SK-N-SH (cell line): ENCODE results near the gene DUT. TPM values are rescaled to one million over a fixed set of nuclear protein-coding genes. Genes with fewer than 3 reads are reported as not detected.

Experiments used
- CTCF ChIA-PET: fragments of 300-600, 350-600 bp; formaldehyde crosslinking; extraction: SDS; loops from one replicate; lab custom pipeline; 2021; lab: Yijun Ruan, JAX
- POLR2A ChIA-PET: fragments of 350-600 bp; sonication (Branson Sonifier 250); formaldehyde crosslinking; extraction: SDS; loops from one replicate; lab custom pipeline; 2020; ENCODE audit warnings: antibody characterized with exemption, inconsistent platforms; lab: Yijun Ruan, JAX
- DNase-seq: peaks from one replicate; pipeline ENCODE4 v3.0.0; 2012
- H2AFZ ChIP-seq: fragments of 200-600 bp; sonication (generic); 2 replicates; pipeline ENCODE4 v1.8.1; 2016; ENCODE audit warnings: antibody characterized with exemption, mild to moderate bottlenecking, low read depth
- H3F3A ChIP-seq: fragments of 200-600 bp; sonication (generic); replicated peaks from 2 replicates; pipeline ENCODE3; 2016; ENCODE audit warnings: antibody characterized with exemption, mild to moderate bottlenecking; ENCODE audit not compliant: insufficient read depth
- H3K27ac ChIP-seq, 2 experiments: fragments of 200-500 bp in 1 of 2; fragments of 200-600 bp in 1 of 2; sonication (Bioruptor generic) in 1 of 2; sonication (generic), shearing (Covaris generic) in 1 of 2; 2 replicates each; pipeline versions ENCODE4 v1.5.1 to v1.6.1; 2014 to 2016; ENCODE audit warnings: low read depth in 2 of 2, inconsistent platforms in 1 of 2, low read length in 1 of 2, mild to moderate bottlenecking in 1 of 2, mixed read lengths in 1 of 2
- H3K27me3 ChIP-seq: fragments of 200-600 bp; sonication (generic), shearing (Covaris generic); 2 replicates; pipeline ENCODE4 v1.6.1; 2016; ENCODE audit warnings: mixed run types; ENCODE audit not compliant: insufficient read depth
- H3K36me3 ChIP-seq, 2 experiments: fragments of 200-500 bp in 1 of 2; fragments of 200-600 bp in 1 of 2; sonication (Bioruptor generic) in 1 of 2; sonication (generic) in 1 of 2; replicated peaks in 1 of 2; 2 replicates each; pipeline versions ENCODE3 to v1.5.1; 2014 to 2016; ENCODE audit warnings: low read length in 1 of 2, mild to moderate bottlenecking in 1 of 2; ENCODE audit not compliant: insufficient read depth in 2 of 2, control insufficient read depth in 1 of 2
- H3K4me1 ChIP-seq, 2 experiments: fragments of 200-500 bp in 1 of 2; fragments of 200-600 bp in 1 of 2; sonication (Bioruptor generic) in 1 of 2; sonication (generic), shearing (Covaris generic) in 1 of 2; 2 replicates each; pipeline versions ENCODE4 v1.5.1 to v1.6.1; 2014 to 2016; ENCODE audit warnings: low read depth in 1 of 2, low read length in 1 of 2, mixed run types in 1 of 2; ENCODE audit not compliant: insufficient read depth in 2 of 2, control insufficient read depth in 1 of 2
- H3K4me2 ChIP-seq: fragments of 200-600 bp; sonication (generic), shearing (Covaris generic); 2 replicates; pipeline ENCODE4 v1.6.1; 2017; ENCODE audit warnings: mixed run types
- H3K4me3 ChIP-seq, 2 experiments: fragments of 200-500 bp in 1 of 2; fragments of 200-600 bp in 1 of 2; sonication (Bioruptor generic) in 1 of 2; sonication (generic), shearing (Covaris generic) in 1 of 2; 2 replicates each; pipeline versions ENCODE4 v1.5.1 to v1.8.1; 2014 to 2016; ENCODE audit warnings: low read depth in 2 of 2, inconsistent platforms in 1 of 2, low read length in 1 of 2, mild to moderate bottlenecking in 1 of 2, mixed read lengths in 1 of 2, moderate library complexity in 1 of 2
- H3K79me2 ChIP-seq: fragments of 200-600 bp; sonication (generic); 2 replicates; pipeline ENCODE4 v1.8.1; 2017; ENCODE audit warnings: mild to moderate bottlenecking; ENCODE audit not compliant: insufficient read depth
- H3K9ac ChIP-seq: fragments of 200-600 bp; sonication (generic); 2 replicates; pipeline ENCODE4 v1.6.1; 2017; ENCODE audit warnings: mixed run types
- H3K9me2 ChIP-seq: fragments of 200-600 bp; sonication (generic); 2 replicates; pipeline ENCODE4 v1.6.1; 2017; ENCODE audit warnings: mixed run types
- H3K9me3 ChIP-seq: fragments of 200-600 bp; sonication (generic); 2 replicates; pipeline ENCODE4 v1.6.1; 2017; ENCODE audit warnings: mixed run types, mild to moderate bottlenecking, moderate library complexity
- H4K20me1 ChIP-seq: fragments of 200-600 bp; sonication (generic); 2 replicates; pipeline ENCODE4 v1.6.1; 2017; ENCODE audit warnings: mild to moderate bottlenecking, mixed run types; ENCODE audit not compliant: insufficient read depth
- CTCF ChIP-seq: fragments of 200-600 bp; sonication (generic); IDR thresholded peaks from 2 replicates; pipeline ENCODE4 v1.6.1; 2017; ENCODE audit warnings: antibody characterized with exemption, mild to moderate bottlenecking, moderate library complexity
- EZH2phosphoT487 ChIP-seq: fragments of 200-600 bp; sonication (generic); IDR thresholded peaks from 2 replicates; pipeline ENCODE4 v1.6.1; 2017; ENCODE audit warnings: low read depth, mixed run types, mild to moderate bottlenecking, antibody characterized with exemption, moderate library complexity, borderline replicate concordance
- FOSL2 ChIP-seq: IDR thresholded peaks from 2 replicates; pipeline ENCODE4 v1.4.0; 2012; ENCODE audit warnings: low read depth, mild to moderate bottlenecking, moderate library complexity, borderline replicate concordance
- FOXJ3 ChIP-seq: sonication (generic); formaldehyde crosslinking; IDR thresholded peaks from 2 replicates; pipeline ENCODE4 v1.5.1; 2020; ENCODE audit warnings: mild to moderate bottlenecking, missing genetic modification reagents
- GABPA ChIP-seq: IDR thresholded peaks from 2 replicates; pipeline ENCODE4 v1.4.0; 2012; ENCODE audit warnings: low read depth, mild to moderate bottlenecking
- GATA2 ChIP-seq: sonication (generic); formaldehyde crosslinking; IDR thresholded peaks from 2 replicates; pipeline ENCODE4 v1.5.0; 2020; ENCODE audit warnings: mild to moderate bottlenecking, missing genetic modification reagents
- JUND ChIP-seq: IDR thresholded peaks from 2 replicates; pipeline ENCODE4 v1.4.0; 2012
- MEF2A ChIP-seq: IDR thresholded peaks from 2 replicates; pipeline ENCODE4 v1.4.0; 2012; ENCODE audit warnings: low read depth, borderline replicate concordance
- NFIC ChIP-seq: IDR thresholded peaks from 2 replicates; pipeline ENCODE4 v1.4.0; 2012; ENCODE audit warnings: borderline replicate concordance
- NRF1 ChIP-seq: IDR thresholded peaks from 2 replicates; pipeline ENCODE4 v1.6.1; 2012; ENCODE audit warnings: low read depth, mild to moderate bottlenecking, low read length
- POLR2AphosphoS5 ChIP-seq: IDR thresholded peaks from 2 replicates; pipeline ENCODE4 v1.6.1; 2012; ENCODE audit warnings: low read depth, low read length
- RAD21 ChIP-seq: IDR thresholded peaks from 2 replicates; pipeline ENCODE4 v1.6.1; 2012; ENCODE audit warnings: mild to moderate bottlenecking, low read length
- SMC3 ChIP-seq: IDR thresholded peaks from 2 replicates; pipeline ENCODE4 v1.6.1; 2012; ENCODE audit warnings: low read depth, low read length, improper control_type of control experiment
- TAF1 ChIP-seq: IDR thresholded peaks from 2 replicates; pipeline ENCODE4 v1.6.1; 2012; ENCODE audit warnings: low read depth, mild to moderate bottlenecking, low read length, moderate library complexity, borderline replicate concordance
- TCF12 ChIP-seq: IDR thresholded peaks from 2 replicates; pipeline ENCODE4 v1.4.0; 2012
- USF2 ChIP-seq: fragments of 150-350 bp; IDR thresholded peaks from 2 replicates; pipeline ENCODE4 v1.6.1; 2017; ENCODE audit warnings: antibody characterized with exemption, low read length, low read depth, borderline replicate concordance
- WGBS: methylation state at CpG from one replicate; pipeline ENCODE4 v1.1.6; 2017; ENCODE audit warnings: low lambda C conversion rate; 5-methylcytosine and 5-hydroxymethylcytosine counted together
- polyA plus RNA-seq, 3 experiments: library from polyadenylated mRNA; depleted of rRNA; stranded (reverse); fragments of >200 nt; gene quantifications; 2 replicates each; pipeline ENCODE4 v1.2.3, GENCODE V29; 2012
- TF ChIP-seq, protein P1 (sequence below): IDR thresholded peaks from 2 replicates; pipeline ENCODE4 v1.4.0; 2012; ENCODE audit warnings: low read depth, borderline replicate concordance
- TF ChIP-seq, protein P2 (sequence below): fragments of 150-350 bp; IDR thresholded peaks from 2 replicates; pipeline ENCODE4 v1.6.1; 2016; ENCODE audit warnings: mild to moderate bottlenecking, low read depth, low read length
- TF ChIP-seq, protein P3 (sequence below): IDR thresholded peaks from 2 replicates; pipeline ENCODE4 v1.4.0; 2012; ENCODE audit warnings: low read depth

The DUT gene
- polyA plus RNA-seq, 1 of the 3 experiments (the other 2 are of a cell fraction), result 79.3 TPM

DNA sequence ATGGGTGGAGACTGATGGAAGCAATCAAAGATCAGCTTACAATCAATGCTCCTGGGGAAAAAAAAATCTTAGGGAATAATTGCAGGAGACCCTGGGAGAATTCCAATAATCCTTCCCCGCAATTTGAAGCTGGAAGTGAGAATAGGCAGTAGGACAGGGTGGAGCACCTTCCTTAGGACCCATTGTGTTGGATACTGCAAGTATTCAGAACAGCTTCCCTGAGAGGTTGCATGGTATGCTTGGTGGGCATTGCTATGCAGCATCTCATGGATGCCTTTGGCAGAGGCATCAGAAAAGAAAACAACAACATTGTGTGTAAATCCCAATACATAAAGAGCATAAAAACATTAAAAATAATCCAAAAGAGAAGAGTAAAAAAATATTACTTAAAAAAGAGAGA lies 24.6 kb upstream of the DUT start:
- Histone ChIP-seq H3K4me2 (no peak overlapping the region), H3K9me3 (no peaks in the 10 kb centered on the region), H3K27ac (no peak overlapping the region), H3K36me3 (no peaks in the 10 kb centered on the region), H3F3A (no peaks in the 10 kb centered on the region), H3K79me2 (no peaks in the 10 kb centered on the region; the same call in 1 of the 2 replicates), H3K9ac (no peak overlapping the region), H3K27me3 (no peaks in the 10 kb centered on the region), H2AFZ (no peak overlapping the region), H3K4me1 (no peaks in the 10 kb centered on the region), H3K9me2 (no peaks in the 10 kb centered on the region), H4K20me1 (no peaks in the 10 kb centered on the region), H3K4me3 (no peak overlapping the region)
- TF ChIP-seq EZH2phosphoT487, result no peak
- no peak for TF ChIP-seq JUND
- no peak for TF ChIP-seq USF2
- TF ChIP-seq, protein P1, sequence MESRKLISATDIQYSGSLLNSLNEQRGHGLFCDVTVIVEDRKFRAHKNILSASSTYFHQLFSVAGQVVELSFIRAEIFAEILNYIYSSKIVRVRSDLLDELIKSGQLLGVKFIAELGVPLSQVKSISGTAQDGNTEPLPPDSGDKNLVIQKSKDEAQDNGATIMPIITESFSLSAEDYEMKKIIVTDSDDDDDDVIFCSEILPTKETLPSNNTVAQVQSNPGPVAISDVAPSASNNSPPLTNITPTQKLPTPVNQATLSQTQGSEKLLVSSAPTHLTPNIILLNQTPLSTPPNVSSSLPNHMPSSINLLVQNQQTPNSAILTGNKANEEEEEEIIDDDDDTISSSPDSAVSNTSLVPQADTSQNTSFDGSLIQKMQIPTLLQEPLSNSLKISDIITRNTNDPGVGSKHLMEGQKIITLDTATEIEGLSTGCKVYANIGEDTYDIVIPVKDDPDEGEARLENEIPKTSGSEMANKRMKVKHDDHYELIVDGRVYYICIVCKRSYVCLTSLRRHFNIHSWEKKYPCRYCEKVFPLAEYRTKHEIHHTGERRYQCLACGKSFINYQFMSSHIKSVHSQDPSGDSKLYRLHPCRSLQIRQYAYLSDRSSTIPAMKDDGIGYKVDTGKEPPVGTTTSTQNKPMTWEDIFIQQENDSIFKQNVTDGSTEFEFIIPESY, result no peak
- TF ChIP-seq, protein P2, sequence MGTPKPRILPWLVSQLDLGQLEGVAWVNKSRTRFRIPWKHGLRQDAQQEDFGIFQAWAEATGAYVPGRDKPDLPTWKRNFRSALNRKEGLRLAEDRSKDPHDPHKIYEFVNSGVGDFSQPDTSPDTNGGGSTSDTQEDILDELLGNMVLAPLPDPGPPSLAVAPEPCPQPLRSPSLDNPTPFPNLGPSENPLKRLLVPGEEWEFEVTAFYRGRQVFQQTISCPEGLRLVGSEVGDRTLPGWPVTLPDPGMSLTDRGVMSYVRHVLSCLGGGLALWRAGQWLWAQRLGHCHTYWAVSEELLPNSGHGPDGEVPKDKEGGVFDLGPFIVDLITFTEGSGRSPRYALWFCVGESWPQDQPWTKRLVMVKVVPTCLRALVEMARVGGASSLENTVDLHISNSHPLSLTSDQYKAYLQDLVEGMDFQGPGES, result no peak
- TF ChIP-seq, protein P3, sequence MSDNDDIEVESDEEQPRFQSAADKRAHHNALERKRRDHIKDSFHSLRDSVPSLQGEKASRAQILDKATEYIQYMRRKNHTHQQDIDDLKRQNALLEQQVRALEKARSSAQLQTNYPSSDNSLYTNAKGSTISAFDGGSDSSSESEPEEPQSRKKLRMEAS, result no peak
- TF ChIP-seq FOXJ3 (CRISPR knock-in tag), result no peak
- no peak for TF ChIP-seq NRF1
- TF ChIP-seq TCF12, result no peak
- TF ChIP-seq GATA2 (CRISPR knock-in tag), result no peak
- no peak for TF ChIP-seq RAD21
- TF ChIP-seq CTCF, result no peak
- TF ChIP-seq POLR2AphosphoS5, result no peak
- TF ChIP-seq FOSL2, result no peak
- TF ChIP-seq SMC3, result no peak
- no peak for TF ChIP-seq GABPA
- TF ChIP-seq TAF1, result no peak
- no peak for TF ChIP-seq NFIC
- no peak for TF ChIP-seq MEF2A
- CTCF ChIA-PET, result interaction anchor here (1.3 kb wide), 1 partner anchor 21 kb away, joined by 5 read pairs; no protein-coding TSS in a partner anchor
- POLR2A ChIA-PET, result no interaction called here
- DNase-seq, result no peak
- 89% methylated on average over 1 of the region's 1 CpG for WGBS
